Femur (tissue), 1 donor: ENCODE results near the gene KRTAP10-9.
"Not testable (repeated sequence)": the region's sequence is repeated elsewhere in the genome, so short reads cannot be mapped to it uniquely, and the experiment has no call there.

Source experiments
- DNase-seq: peaks from one replicate; pipeline ENCODE4 v3.0.0-alpha.2; 2017

The KRTAP10-9 gene

DNA sequence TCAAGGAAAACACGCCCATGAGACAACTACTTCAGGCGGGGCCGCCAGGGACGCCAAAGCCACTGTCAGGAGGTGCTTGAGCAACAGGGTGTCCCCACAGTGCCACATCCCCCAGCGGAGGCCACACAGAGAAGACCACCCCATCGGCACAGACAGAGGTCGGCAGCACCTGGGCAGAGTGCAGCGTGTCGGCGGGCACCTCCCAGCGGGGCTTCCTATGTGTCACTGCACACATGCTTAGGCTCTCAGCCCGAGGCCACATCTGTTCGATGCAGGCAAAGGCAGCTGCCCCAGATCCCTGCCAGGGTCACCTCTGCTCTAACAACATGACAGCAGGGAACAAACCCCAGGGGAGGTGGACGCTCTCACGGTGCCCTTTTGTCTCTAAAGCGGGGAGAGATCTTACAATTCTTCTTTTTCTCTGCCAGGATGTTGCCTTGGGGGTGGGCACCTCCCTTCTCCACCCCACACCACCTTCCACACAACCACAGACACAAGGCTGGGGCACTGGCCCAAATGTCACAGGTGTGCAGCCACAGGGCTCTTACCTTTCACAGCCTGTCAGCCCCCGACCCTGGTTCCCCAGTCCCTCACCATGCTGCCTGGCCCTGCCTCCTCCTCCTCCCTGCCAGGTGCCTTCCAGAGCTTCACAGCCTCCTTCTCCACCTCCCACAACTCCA, 10.8 kb upstream of the KRTAP10-9 start:
- no peak for DNase-seq

GRCh38 chr21:44616591-44616926, 10.3 kb upstream of the KRTAP10-9 start:
- no peak for DNase-seq

DNA sequence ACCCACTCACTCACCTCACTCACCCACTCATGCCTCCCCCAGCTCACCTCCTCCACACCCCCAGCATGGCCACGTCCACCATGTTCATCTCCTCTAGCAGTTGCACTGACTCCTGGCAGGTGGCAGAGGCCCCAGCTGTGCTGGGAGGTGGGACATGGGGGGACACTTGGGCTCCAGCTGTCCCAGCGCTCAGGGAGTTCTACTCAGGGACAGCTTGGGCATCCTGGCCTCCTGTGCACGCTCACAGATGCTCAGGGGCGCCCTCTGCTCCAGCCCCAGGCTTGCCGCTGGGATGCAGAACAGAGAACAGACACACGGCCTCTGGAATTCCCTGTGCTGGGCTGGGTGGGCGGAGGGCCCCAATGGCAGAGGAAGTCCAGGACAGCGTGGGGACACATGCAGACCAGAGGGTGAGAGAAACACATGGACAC, 9.8 kb upstream of the KRTAP10-9 start:
- no peak for DNase-seq

GRCh38 chr21:44618504-44618903, 8.4 kb upstream of the KRTAP10-9 start:
- DNase-seq, result no peak

GRCh38 chr21:44618909-44619308, 8.0 kb upstream of the KRTAP10-9 start:
- DNase-seq, result no peak

DNA sequence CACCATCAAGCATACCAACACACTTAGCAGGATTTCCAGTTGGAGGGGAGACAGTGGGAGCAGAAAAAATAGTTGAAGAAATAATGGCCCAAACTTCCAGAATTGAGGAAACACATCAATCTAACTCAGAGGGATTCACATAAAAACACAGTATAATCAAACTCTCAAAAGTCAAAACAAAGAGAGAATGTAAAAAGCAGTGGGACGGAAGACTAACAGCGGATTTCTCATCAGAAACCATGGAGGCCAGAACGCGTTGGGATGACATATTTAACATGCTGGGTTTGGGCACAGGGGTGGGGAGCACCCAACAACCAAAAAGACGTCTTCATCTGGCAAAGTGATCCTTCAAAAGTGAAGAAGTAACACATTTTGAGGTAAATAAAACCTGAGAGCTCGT, 7.0 kb upstream of the KRTAP10-9 start:
- DNase-seq, result no peak

DNA sequence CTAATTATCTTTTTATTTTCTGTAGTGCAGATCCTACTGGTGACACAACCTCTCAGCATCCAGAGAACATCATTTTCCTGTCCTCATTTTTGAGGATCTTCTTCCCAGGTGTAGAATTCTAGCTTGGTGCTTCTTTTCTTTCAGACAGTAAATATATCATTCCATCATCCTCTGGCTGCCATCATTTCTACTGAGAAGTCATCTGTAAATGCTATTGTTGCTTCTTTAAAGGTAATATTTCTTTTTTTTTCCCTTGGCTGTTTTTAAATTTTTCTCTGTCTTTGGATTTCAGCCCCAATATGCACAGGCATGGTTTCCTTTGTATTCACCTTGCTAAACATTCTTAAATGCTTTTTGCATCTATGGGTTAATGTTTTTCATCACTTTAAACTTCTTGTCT, 3.3 kb upstream of the KRTAP10-9 start:
- no peak for DNase-seq

DNA sequence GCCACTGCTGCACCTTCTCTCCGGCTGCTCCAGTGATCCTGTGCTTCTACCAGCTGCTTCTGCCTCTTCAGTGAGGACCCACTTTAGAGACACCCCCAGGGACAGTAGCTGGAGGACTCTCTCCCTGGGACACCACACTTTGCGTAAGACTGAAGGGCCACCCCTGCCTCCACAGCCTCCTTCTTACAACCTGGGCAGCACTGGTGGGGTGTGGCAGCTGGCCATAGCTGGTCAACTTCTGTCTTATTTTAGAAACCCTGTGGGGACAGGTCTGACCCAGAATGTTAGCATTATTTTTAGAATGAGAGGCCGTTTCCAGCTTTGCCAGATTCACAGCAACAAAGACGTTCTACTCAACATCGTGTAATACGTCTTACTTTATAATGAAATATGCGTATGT, 1.1 kb upstream of the KRTAP10-9 start:
- DNase-seq, result no peak

- no peak for DNase-seq
These were observed 631 bp upstream of the KRTAP10-9 start for GRCh38 chr21:44626262-44626661.

DNA sequence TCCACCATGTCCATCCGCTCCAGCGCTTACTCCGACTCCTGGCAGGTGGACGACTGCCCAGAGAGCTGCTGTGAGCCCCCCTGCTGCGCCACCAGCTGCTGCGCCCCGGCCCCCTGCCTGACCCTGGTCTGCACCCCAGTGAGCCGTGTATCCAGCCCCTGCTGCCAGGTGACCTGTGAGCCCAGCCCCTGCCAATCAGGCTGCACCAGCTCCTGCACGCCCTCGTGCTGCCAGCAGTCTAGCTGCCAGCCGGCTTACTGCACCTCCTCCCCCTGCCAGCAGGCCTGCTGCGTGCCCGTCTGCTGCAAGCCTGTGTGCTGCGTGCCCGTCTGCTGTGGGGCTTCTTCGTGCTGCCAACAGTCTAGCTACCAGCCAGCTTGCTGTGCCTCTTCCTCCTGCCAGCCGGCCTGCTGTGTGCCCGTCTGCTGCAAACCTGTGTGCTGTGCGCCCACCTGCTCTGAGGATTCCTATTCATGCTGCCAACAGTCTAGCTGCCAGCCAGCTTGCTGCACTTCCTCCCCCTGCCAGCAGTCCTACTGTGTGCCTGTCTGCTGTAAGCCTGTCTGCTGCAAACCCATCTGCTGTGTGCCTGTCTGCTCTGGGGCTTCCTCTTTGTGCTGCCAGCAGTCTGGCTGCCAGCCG, 409 bp downstream of the KRTAP10-9 start:
- DNase-seq, result not testable (repeated sequence)

- not testable (repeated sequence) for DNase-seq
These were observed 939 bp downstream of the KRTAP10-9 start for GRCh38 chr21:44627831-44628233.

DNA sequence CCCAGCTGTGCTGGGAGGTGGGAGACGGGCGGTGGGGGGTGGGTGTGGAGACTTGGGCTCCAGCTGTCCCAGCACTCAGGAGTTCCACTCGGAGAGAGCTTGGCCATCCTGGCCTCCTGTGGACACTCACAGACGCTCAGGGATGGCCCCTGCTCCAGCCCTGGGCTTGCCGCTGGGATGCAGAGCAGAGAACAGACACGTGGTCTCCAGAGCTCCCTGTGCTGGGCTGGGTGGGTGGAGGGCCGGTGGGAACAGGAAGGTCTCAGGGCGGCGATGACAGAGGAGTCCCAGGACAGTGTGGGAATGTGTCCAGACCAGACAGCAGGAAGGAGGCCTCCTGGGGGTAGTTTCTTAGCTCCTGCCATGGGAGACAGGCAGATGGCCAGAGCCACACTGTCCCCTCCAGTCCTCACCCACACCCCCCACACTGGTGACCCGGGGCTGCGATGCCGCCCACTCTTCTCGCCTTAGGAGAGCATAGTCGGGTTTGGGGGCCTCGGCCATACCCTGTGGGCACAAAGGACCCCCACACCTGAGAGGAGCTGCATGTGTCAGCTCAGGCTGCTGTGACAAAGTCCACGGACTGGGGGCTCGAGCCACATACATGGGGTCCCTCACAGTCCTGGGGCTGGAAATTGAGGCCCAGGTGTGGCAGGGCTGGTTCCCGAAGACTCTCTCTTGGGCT, 2.0 kb downstream of the KRTAP10-9 start:
- no peak for DNase-seq

DNA sequence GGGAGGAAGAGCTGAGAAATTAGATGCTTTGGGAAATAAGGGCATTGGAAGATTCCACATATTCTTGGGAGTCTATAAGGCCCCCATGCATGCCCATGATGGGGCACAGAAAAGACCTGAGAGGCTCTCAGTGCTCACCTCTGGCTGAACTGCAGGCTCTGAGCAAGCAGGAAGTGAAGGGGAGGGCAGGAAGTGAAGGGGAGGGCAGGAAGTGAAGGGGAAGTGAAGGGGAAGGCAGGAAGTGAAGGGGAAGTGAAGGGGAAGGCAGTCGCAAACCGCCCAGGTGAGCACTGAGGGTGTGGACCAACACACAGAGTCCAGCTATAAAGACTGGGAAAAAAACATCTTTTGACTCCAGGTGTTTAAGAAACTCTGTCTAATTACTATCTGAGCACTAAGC, 3.5 kb downstream of the KRTAP10-9 start:
- no peak for DNase-seq

DNA sequence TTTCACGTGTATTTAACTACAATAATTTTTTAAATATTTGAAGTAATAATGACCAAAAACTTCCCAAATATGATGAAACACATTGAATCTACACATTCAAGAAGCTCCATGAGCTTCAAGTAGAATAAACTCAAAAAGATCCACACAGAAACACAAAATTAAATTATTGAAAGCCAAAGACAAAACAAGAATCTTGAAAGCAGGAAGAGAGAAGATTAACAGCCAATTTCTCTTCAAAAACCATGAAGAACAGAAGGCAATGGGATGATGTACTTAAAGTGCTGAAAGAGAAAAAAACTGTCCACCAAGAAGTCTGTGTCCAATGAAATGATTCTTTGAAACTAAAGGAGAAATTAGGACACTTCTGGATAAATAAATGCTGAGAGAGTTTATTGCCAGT, 5.2 kb downstream of the KRTAP10-9 start:
- no peak for DNase-seq

DNA sequence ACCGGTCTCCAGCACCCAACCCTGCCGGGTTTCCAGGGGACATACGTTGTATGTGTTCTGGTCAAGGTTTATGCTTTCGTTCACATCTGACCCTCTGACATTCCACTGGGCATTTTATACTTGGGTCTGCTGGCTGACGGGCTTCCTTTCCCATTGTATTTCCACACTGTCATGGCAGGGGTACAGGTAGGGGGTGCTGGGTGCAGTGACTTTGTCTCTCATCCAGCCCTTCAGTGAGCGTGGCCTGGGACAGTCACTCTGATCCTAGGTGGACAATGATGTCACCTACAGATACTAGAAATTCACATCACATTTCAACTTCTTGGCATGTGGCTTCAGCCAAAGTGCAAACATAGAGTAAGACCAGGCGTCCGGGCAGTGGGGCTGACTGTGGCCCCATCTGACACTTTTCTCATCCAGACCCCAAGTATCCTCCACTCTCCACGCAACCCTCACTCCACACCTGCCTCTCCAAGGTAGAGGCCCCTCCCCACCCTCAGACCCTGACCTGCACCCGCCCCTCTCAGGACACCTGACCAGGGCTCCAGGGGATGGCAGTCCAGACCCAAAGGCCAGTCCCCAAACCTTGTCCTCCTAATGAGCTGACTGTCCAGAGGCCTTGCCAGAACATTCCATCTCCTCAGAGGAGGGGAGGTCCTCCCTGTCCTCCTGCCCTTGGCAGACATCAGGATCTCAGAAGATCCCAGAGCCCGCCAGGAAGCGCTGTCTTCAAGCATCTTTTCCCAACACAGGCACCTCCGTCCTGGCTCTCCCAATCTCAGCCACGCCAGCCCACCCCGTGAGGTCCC, 9.5 kb downstream of the KRTAP10-9 start:
- DNase-seq, result no peak

GRCh38 chr21:44637018-44637850, 10.3 kb downstream of the KRTAP10-9 start, which contains the start of gene KRTAP10-10:
Gene KRTAP10-10 (plus strand): TSS chr21:44637356. CDS start chr21:44637418, 62 bp downstream.
- DNase-seq, result no peak

DNA sequence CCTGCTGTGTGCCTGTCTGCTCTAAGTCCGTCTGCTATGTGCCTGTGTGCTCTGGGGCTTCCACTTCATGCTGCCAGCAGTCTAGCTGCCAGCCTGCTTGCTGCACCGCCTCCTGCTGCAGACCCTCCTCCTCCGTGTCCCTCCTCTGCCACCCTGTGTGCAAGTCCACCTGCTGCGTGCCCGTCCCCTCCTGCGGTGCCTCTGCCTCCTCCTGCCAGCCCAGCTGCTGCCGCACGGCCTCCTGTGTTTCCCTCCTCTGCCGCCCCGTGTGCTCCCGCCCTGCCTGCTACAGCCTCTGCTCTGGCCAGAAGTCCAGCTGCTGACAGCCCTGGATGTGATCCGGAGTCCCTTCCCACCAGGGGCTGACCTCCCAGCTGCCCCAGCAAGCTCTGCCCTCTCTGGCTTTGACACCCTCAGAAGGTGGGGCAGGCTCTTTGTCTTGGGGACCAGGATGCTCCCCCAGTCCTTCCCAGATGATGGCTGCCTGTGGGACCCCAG, 11.0 kb downstream of the KRTAP10-9 start:
- DNase-seq, result not testable (repeated sequence)

DNA sequence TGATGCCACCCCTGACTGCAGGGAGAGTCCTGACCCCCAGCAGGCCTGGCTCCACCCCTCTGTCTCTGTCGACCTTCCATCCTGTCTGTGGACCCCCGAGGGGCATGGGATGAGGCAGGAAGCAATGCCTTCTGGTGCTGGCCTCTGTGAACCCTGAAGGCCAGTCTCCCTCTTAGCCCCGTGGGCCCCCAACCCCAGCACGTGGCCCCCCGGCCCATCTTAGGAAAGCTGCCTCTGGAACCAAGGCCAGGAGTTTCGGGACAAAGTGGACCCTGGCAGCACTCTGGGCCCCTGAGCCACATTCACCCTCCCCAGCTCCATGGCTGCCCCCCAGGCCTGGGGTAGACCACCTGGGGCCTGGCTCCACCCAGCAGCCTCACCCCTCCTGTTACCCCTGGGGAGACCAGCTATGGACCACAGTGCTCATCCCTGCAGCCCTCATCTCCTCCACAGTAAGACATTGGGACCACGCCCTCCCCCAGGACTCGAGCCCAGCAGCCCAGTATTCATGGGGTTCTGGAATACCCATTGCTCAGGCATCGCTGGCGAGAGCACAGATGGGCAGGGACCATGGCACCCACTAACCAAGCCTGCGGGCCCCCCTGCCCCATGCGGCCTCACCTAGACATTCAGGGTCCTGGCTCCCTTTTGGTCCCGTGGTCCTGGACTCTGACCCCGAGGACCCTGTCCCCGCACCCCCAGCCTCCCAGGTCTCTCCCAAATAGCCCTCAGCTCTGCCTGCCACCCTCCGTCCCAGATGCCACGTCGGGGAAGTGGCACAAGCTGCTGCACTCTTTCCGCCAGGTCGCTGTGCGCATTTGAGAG, 11.8 kb downstream of the KRTAP10-9 start:
- not testable (repeated sequence) for DNase-seq

DNA sequence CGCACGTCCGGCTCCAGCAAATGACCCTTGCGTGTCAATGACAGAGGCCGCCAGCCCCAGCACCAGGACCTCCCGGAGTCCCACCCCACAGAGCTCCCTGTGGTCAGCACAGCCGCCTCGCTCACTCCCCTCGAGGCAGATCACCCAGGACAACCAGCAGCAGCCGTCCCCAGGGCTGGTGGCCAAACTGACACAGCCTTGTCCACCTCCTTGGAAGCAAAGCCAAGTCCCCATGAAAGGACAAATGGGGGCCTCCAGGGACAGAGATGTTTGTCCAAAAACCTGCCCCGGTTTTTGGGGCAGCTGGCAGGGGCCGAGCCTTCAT, 12.4 kb downstream of the KRTAP10-9 start:
- no peak for DNase-seq

DNA sequence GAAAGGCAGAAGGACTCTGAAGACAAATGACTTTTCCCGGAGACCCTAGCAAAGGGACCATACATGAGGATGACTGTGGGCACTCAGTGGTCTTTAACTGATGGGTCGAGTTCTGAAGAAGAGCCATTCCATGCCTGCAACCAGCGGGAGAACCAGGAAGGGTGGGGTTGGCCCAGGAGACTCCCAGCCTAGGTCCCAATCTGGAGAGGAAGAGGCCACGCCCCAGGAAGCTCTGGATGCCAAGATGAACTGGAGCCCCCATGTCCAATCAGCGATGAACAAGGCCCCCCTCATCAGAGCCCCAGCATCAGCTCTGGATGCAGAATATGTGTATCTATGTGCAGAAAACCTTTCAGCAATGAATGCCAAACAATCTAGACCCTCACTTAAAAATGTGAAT, 13.9 kb downstream of the KRTAP10-9 start:
- no peak for DNase-seq

DNA sequence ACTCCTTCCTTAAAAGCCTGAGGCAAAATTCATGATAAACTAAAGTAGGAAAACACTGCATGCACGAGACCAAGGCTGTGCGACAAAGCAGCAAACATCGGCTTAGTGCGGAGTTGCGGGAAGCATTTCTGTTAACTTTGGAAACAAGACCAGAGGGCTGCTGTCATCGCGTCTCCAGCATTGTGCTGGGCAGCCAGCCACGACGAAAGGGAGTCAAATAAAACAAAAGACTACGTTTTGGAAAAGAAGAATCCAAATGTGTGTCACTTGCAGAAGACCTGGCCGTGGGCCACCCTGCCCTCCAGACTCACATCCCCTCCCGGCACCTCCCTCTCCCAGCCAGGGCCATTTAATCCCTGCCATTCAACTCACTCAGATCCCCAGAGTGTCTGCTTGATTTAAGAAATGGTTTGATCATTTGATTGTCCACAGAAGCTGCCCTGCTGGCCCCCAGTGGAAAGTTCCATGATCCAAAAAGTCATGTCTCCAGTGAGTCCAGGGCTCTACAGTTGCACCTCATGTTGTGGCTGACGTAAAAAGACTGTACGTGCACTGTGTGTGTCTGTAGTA, 16.9 kb downstream of the KRTAP10-9 start:
- no peak for DNase-seq
